K562 (cell line): ENCODE data around the gene CNOT11. TPM values are rescaled to one million over a fixed set of nuclear protein-coding genes. Genes with fewer than 3 reads are reported as not detected.

Experiments
- ASH1L ChIP-seq: fragments of 450-650 bp; IDR thresholded peaks from 2 replicates; pipeline ENCODE4 v1.6.1; 2018; ENCODE audit warnings: borderline replicate concordance, mild to moderate bottlenecking, low read depth; ENCODE audit not compliant: partially characterized antibody
- BACH1 ChIP-seq: fragments of 200-800 bp; sonication (Bioruptor generic); IDR thresholded peaks from 2 replicates; pipeline ENCODE4 v1.6.1; 2016; ENCODE audit warnings: missing genetic modification characterization, missing compliant biosample characterization
- BRCA1 ChIP-seq, 2 experiments: fragments of 450-650 bp in 1 of 2; sonication (generic) in 1 of 2; formaldehyde crosslinking in 1 of 2; IDR thresholded peaks; 2 replicates each; pipeline versions ENCODE4 v1.5.0 to v1.6.1; 2017 to 2020; ENCODE audit warnings: mild to moderate bottlenecking in 1 of 2, missing genetic modification reagents in 1 of 2
- BRD9 ChIP-seq: fragments of 450-650 bp; IDR thresholded peaks from 2 replicates; pipeline ENCODE4 v1.6.1; 2018; ENCODE audit warnings: low read depth; ENCODE audit not compliant: partially characterized antibody
- C11orf30 ChIP-seq: fragments of 450-650 bp; IDR thresholded peaks from 2 replicates; pipeline ENCODE4 v1.6.1; 2016; ENCODE audit warnings: low read depth, mild to moderate bottlenecking
- CBX3 ChIP-seq, 2 experiments: IDR thresholded peaks; 1 replicate in 1 of 2; 2 replicates in 1 of 2; pipeline ENCODE4 v1.6.1; 2012; ENCODE audit warnings: inconsistent platforms in 2 of 2, low read length in 2 of 2, borderline replicate concordance in 1 of 2, control low read depth in 1 of 2
- E2F3 ChIP-seq: fragments of 250-450 bp; sonication (Bioruptor Pico); IDR thresholded peaks from 2 replicates; pipeline ENCODE4 v1.4.0; 2020; ENCODE audit warnings: mild to moderate bottlenecking
- SAFB ChIP-seq: fragments of 200-400 bp; formaldehyde crosslinking; IDR thresholded peaks from 2 replicates; pipeline ENCODE4 v1.6.1; 2017; ENCODE audit warnings: low read depth, low read length, borderline replicate concordance
- ZFP36 ChIP-seq: fragments of 150-350 bp; IDR thresholded peaks from 2 replicates; pipeline ENCODE4 v1.6.1; 2018; ENCODE audit warnings: low read length, low read depth; ENCODE audit not compliant: partially characterized antibody
- ZKSCAN8 ChIP-seq: fragments of 200-800 bp; sonication (Bioruptor generic); IDR thresholded peaks from 2 replicates; pipeline ENCODE4 v1.6.1; 2016; ENCODE audit warnings: missing genetic modification characterization, missing compliant biosample characterization
- ZNF431 ChIP-seq: sonication (generic); formaldehyde crosslinking; IDR thresholded peaks from 2 replicates; pipeline ENCODE4 v1.8.0; 2022; ENCODE audit warnings: mild to moderate bottlenecking, missing genetic modification reagents
- polyA plus RNA-seq, 8 experiments: library from polyadenylated mRNA; depleted of rRNA in 4 of 8; stranded (reverse) in 5 of 8; unstranded in 3 of 8; fragments of >200 nt; fragmentation: Nextera tagmentation in 2 of 8; fragmentation: Illumina TruSeq in 1 of 8; extraction: Ambion mirVana in 2 of 8; extraction: Trizol in 1 of 8; gene quantifications; 2 replicates each; pipeline versions ENCODE4 v1.2.1 to v1.2.3, GENCODE V29; 2011 to 2014; ENCODE audit warnings: inconsistent platforms in 1 of 8, missing spikeins in 1 of 8
- total RNA-seq, 7 experiments: library from RNA; depleted of rRNA in 6 of 7; stranded (reverse); fragments of >200 nt in 6 of 7; fragmentation: Illumina TruSeq in 2 of 7; extraction: Trizol in 2 of 7; gene quantifications; 2 replicates each; pipeline versions ENCODE4 v1.2.1 to v1.2.3, GENCODE V29; 2011 to 2021; ENCODE audit warnings: low replicate concordance in 1 of 7
- TF ChIP-seq, protein P1 (sequence below), 2 experiments: IDR thresholded peaks in 1 of 2; conservative IDR thresholded peaks in 1 of 2; 2 replicates each; pipeline ENCODE4 v1.6.1; 2016; ENCODE audit warnings: low read depth in 2 of 2, mild to moderate bottlenecking in 1 of 2, missing compliant biosample characterization in 1 of 2, missing genetic modification characterization in 1 of 2, moderate library complexity in 1 of 2
- TF ChIP-seq, protein P2 (sequence below): sonication (generic); formaldehyde crosslinking; IDR thresholded peaks from 2 replicates; pipeline ENCODE4 v1.8.0; 2022; ENCODE audit warnings: mild to moderate bottlenecking, low read depth, missing genetic modification reagents
- TF ChIP-seq, protein P3 (sequence below): fragments of 200-400 bp; formaldehyde crosslinking; IDR thresholded peaks from 2 replicates; pipeline ENCODE4 v1.6.1; 2017; ENCODE audit warnings: mild to moderate bottlenecking, low read depth, low read length, moderate library complexity
- TF ChIP-seq, protein P4 (sequence below): sonication (generic); formaldehyde crosslinking; IDR thresholded peaks from 2 replicates; pipeline ENCODE4 v1.8.0; 2022; ENCODE audit warnings: mild to moderate bottlenecking, missing genetic modification reagents
- TF ChIP-seq, protein P5 (sequence below): fragments of 250-450 bp; sonication (Bioruptor Pico); IDR thresholded peaks from 2 replicates; pipeline ENCODE4 v1.5.0; 2021

CNOT11 gene
- total and polyA plus RNA-seq, 9 of the 15 experiments (the other 6 are each of a cell fraction or from before 2014, with no cell fraction given), result 12.7 to 163 (median 64.2) TPM

DNA sequence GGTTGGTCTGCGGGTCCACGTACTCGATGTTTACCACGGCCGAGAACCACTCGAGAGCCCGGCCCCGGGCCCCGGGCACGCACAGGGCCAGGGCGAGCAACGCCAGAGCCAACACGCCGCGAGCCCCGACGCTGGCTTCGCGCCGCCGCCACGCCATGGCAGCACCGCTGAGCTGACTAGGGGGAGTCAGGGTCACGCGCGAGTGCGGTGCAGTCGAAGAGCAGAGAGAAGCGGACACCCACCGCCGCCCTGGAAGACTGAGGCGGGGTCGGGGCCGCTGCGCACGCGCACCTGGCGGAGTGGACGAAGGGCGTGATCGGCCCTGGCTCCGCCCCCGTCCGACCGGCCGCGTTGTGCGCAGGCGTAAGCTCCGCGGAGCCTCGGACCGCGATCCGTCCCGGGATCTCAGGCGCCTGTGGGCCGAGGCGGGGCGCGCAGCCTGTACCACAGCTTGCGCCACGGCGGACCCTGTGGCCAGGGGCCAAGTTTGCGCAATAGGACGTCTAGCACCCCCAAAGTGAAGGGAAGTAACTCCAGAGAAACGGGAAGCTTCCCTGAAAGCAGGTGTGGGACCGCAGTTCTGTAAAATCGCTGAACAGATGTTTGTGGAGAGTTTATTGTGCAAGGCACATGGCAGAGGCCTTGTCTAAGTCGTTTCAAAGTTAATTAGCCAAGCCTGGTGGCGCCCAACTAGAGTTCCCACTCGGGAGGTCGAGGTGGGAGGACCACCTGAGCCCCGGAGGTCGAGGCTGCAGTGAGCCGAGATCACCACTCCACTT is 55.9 kb downstream of the CNOT11 start, which contains the start of gene RNF149 (continued):
- TF ChIP-seq, protein P1, sequence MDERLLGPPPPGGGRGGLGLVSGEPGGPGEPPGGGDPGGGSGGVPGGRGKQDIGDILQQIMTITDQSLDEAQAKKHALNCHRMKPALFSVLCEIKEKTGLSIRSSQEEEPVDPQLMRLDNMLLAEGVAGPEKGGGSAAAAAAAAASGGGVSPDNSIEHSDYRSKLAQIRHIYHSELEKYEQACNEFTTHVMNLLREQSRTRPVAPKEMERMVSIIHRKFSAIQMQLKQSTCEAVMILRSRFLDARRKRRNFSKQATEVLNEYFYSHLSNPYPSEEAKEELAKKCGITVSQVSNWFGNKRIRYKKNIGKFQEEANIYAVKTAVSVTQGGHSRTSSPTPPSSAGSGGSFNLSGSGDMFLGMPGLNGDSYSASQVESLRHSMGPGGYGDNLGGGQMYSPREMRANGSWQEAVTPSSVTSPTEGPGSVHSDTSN (CRISPR knock-in tag; IDR thresholded peaks at IDR 0.05; ENCODE audit: low read depth), result no peak
- TF ChIP-seq, protein P1 (tag; conservative IDR thresholded peaks at IDR 0.05; ENCODE audit: low read depth), result no peak
- peak; percentile 75 for TF ChIP-seq E2F3
- no peak for TF ChIP-seq BACH1 (tag)
- TF ChIP-seq, protein P2, sequence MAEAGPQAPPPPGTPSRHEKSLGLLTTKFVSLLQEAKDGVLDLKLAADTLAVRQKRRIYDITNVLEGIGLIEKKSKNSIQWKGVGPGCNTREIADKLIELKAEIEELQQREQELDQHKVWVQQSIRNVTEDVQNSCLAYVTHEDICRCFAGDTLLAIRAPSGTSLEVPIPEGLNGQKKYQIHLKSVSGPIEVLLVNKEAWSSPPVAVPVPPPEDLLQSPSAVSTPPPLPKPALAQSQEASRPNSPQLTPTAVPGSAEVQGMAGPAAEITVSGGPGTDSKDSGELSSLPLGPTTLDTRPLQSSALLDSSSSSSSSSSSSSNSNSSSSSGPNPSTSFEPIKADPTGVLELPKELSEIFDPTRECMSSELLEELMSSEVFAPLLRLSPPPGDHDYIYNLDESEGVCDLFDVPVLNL, result no peak
- TF ChIP-seq, protein P3, sequence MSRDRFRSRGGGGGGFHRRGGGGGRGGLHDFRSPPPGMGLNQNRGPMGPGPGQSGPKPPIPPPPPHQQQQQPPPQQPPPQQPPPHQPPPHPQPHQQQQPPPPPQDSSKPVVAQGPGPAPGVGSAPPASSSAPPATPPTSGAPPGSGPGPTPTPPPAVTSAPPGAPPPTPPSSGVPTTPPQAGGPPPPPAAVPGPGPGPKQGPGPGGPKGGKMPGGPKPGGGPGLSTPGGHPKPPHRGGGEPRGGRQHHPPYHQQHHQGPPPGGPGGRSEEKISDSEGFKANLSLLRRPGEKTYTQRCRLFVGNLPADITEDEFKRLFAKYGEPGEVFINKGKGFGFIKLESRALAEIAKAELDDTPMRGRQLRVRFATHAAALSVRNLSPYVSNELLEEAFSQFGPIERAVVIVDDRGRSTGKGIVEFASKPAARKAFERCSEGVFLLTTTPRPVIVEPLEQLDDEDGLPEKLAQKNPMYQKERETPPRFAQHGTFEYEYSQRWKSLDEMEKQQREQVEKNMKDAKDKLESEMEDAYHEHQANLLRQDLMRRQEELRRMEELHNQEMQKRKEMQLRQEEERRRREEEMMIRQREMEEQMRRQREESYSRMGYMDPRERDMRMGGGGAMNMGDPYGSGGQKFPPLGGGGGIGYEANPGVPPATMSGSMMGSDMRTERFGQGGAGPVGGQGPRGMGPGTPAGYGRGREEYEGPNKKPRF, result no peak
- no peak for TF ChIP-seq BRD9
- TF ChIP-seq, protein P4, sequence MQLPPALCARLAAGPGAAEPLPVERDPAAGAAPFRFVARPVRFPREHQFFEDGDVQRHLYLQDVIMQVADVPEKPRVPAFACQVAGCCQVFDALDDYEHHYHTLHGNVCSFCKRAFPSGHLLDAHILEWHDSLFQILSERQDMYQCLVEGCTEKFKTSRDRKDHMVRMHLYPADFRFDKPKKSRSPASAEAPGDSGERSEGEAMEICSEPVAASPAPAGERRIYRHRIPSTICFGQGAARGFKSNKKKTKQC, result 0 out of 2 replicates have a peak, but pooled peaks have one; percentile 75
- TF ChIP-seq ZKSCAN8 (CRISPR knock-in tag), result no peak
- no peak for TF ChIP-seq ASH1L
- TF ChIP-seq CBX3 (IDR thresholded peaks at IDR 0.05; ENCODE audit: borderline replicate concordance in 1 of 2, low read length in 2 of 2), result peak in 1 of 2 experiments; percentile 48; a peak in 1 of 3 replicates
- no peak for TF ChIP-seq C11orf30
- peak; percentile 82 for TF ChIP-seq SAFB
- TF ChIP-seq ZFP36, result no peak
- no peak for TF ChIP-seq BRCA1 (IDR thresholded peaks at IDR 0.05)
- no peak for TF ChIP-seq BRCA1 (CRISPR knock-in tag; IDR thresholded peaks at IDR 0.05)
- peak; percentile 45 for TF ChIP-seq ZNF431 (CRISPR knock-in tag)
- TF ChIP-seq, protein P5, sequence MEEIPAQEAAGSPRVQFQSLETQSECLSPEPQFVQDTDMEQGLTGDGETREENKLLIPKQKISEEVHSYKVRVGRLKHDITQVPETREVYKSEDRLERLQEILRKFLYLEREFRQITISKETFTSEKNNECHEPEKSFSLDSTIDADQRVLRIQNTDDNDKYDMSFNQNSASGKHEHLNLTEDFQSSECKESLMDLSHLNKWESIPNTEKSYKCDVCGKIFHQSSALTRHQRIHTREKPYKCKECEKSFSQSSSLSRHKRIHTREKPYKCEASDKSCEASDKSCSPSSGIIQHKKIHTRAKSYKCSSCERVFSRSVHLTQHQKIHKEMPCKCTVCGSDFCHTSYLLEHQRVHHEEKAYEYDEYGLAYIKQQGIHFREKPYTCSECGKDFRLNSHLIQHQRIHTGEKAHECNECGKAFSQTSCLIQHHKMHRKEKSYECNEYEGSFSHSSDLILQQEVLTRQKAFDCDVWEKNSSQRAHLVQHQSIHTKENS (CRISPR knock-in tag), result no peak
